ENCODE measurements around the gene NCK2. TPM values are rescaled to one million over a fixed set of nuclear protein-coding genes. Genes with fewer than 3 reads are reported as not detected.

The NCK2 gene
- total and polyA plus RNA-seq, 10 of the 15 experiments (the other 5 are each of a cell fraction or from before 2014, with no cell fraction given) = 1.2 to 30.9 (median 14.1) TPM

DNA sequence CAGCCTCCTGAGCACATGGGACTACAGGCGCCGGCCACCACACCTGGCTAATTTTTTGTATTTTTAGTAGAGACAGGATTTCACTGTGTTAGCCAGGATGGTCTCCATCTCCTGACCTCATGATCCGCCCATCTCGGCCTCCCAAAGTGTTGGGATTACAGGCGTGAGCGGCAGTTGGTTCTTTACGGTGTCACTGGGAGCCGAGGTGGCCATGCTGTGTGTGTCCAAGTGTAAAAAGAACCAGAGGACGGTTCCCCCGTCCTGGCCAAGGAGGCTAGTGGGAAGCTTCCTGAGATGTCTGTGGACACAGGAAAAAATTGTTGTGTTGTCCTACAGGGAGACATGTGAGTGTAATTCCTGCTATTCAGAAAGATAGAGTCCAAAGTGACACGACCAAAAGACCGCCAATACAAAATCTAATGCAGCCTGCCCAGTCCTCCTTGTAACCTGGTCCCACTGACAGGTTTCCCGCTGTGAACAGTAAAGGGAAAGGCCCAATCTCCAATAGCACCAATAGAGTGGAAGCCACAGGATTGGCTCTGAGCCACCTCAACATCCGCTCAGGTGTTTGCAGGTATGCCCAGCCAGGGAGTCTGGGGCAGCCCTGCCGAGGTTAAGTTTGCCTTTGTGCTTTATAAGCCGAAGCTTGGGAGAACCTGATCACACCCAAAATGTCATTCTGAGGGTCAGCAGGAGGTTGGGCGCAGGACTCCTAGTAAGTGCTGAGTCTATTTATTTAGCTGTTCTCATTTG is 40.6 kb downstream of the NCK2 start:
- Histone ChIP-seq H4K20me1 (ENCODE audit: control insufficient read depth, insufficient read depth) (peaks cover 3% of the 10 kb centered on the region; the same call in 1 of the 2 replicates), H3K9me3 (replicated peaks; ENCODE audit: control insufficient read depth, insufficient read depth, low read length) (no peaks in the 10 kb centered on the region), H3K4me1 (ENCODE audit: control insufficient read depth, insufficient read depth, low read length) (peaks cover 24% of the 10 kb centered on the region), H2AFZ (ENCODE audit: control insufficient read depth, low read depth, low read length) (no peak overlapping the region), H3K27ac (ENCODE audit: control insufficient read depth, insufficient read depth) (no peak overlapping the region), H3K79me2 (ENCODE audit: control insufficient read depth, insufficient read depth, low read length) (peaks cover 39% of the 10 kb centered on the region), H3K4me2 (ENCODE audit: control insufficient read depth, insufficient read depth) (no peak overlapping the region), H3K9ac (ENCODE audit: control insufficient read depth, insufficient read depth, low read length) (no peak overlapping the region), H3K36me3 (ENCODE audit: control insufficient read depth in 2 of 2, insufficient read depth in 2 of 2, low read length in 1 of 2) (no peaks in the 10 kb centered on the region), H3K27me3 (replicated peaks in 1 of 2; ENCODE audit: control insufficient read depth in 2 of 2, insufficient read depth in 2 of 2, low read length in 1 of 2) (no peaks in the 10 kb centered on the region), H3K4me3 (no peak overlapping the region)
- no peak for DNase-seq (ENCODE audit: low read depth, low spot score)
- ChIA-PET SMC1A (ENCODE audit: uncharacterized antibody, unreplicated experiment) (no interaction called here), POLR2A (no interaction called here), CTCF (no interaction called here), RAD21 (ENCODE audit: unreplicated experiment) (no interaction called here)
- FAIRE-seq = no peak
- in situ Hi-C loops (cut with MboI) = no loop called here
- no peak for TF ChIP-seq PAX5 (IDR thresholded peaks at IDR 0.05; ENCODE audit: borderline replicate concordance, low read depth, low read length)
- TF ChIP-seq ZNF622 (IDR thresholded peaks at IDR 0.05) = no peak
- TF ChIP-seq ZBED1 (IDR thresholded peaks at IDR 0.05; ENCODE audit: borderline replicate concordance) = no peak
- TF ChIP-seq JUND (IDR thresholded peaks at IDR 0.05; ENCODE audit: low read depth, low read length) = no peak
- TF ChIP-seq PML (IDR thresholded peaks at IDR 0.05; ENCODE audit: low read length) = no peak
- no peak for TF ChIP-seq POLR2A (IDR thresholded peaks at IDR 0.05; ENCODE audit: low read depth, low read length)
- no peak for TF ChIP-seq TAF1 (IDR thresholded peaks at IDR 0.05; ENCODE audit: borderline replicate concordance, low read depth, low read length)
- TF ChIP-seq, protein P1, sequence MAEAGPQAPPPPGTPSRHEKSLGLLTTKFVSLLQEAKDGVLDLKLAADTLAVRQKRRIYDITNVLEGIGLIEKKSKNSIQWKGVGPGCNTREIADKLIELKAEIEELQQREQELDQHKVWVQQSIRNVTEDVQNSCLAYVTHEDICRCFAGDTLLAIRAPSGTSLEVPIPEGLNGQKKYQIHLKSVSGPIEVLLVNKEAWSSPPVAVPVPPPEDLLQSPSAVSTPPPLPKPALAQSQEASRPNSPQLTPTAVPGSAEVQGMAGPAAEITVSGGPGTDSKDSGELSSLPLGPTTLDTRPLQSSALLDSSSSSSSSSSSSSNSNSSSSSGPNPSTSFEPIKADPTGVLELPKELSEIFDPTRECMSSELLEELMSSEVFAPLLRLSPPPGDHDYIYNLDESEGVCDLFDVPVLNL (IDR thresholded peaks at IDR 0.05; ENCODE audit: low read depth, low read length) = no peak
- TF ChIP-seq, protein P2, sequence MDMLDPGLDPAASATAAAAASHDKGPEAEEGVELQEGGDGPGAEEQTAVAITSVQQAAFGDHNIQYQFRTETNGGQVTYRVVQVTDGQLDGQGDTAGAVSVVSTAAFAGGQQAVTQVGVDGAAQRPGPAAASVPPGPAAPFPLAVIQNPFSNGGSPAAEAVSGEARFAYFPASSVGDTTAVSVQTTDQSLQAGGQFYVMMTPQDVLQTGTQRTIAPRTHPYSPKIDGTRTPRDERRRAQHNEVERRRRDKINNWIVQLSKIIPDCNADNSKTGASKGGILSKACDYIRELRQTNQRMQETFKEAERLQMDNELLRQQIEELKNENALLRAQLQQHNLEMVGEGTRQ (IDR thresholded peaks at IDR 0.05; ENCODE audit: borderline replicate concordance, low read depth, low read length) = no peak
- TF ChIP-seq CBX5 (IDR thresholded peaks at IDR 0.05; ENCODE audit: low read depth) = no peak
- no peak for TF ChIP-seq SUZ12 (IDR thresholded peaks at IDR 0.05; ENCODE audit: unreplicated experiment)
- TF ChIP-seq MXI1 (IDR thresholded peaks at IDR 0.05; ENCODE audit: low read depth, low read length) = no peak
- TF ChIP-seq GABPA (IDR thresholded peaks at IDR 0.05; ENCODE audit: low read depth) = no peak
- no peak for TF ChIP-seq WRNIP1 (IDR thresholded peaks at IDR 0.05; ENCODE audit: borderline replicate concordance, low read depth, low read length)
- WGBS (ENCODE audit: insufficient coverage, insufficient replicate concordance, low lambda C conversion rate, missing lambda C conversion rate) = 95% methylated on average over 17 of the region's 17 CpGs
- intact Hi-C loops (cut with micrococcal nuclease; ENCODE audit: unreplicated experiment) = no loop called here
- no TSS peak for BruUV-seq (replicated peaks)
- ATAC-seq = no peak

Measured in GM12878 (cell line).